Measurements from ENCODE around the gene SLIT3. TPM values are rescaled to one million over a fixed set of nuclear protein-coding genes. Genes with fewer than 3 reads are reported as not detected.

SLIT3 gene
- total RNA-seq, 4 donors from 2014 or later, result 28.4 to 77.2 (median 63.8) TPM

DNA sequence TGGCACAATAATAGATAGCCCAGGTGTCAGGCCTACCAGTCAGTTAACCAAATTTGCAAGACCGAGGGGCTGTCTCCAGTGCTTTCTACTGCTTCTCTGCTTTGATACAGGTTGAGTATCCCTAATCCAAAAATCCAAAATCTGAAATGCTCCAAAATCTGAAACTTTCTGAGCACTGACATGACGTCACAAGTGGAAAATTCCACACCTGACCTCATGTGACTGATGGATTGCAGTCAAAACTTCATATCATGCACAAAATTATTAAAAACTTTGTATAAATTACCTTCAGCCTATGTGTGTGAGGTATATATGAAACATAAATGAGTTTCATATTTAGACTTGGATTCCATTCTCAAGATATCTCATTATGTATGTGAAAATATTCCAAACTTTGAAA, 508.3 kb downstream of the SLIT3 start:
- intact Hi-C loops (cut with DNase I), result no loop called here
- H3K27ac ChIP-seq, result no peak overlapping the region
- H3K36me3 ChIP-seq, result no peaks in the 10 kb centered on the region
- no peaks in the 10 kb centered on the region for H3K9me3 ChIP-seq
- WGBS, 2 donors, result 89 to 94% methylated on average over 2 of the region's 2 CpGs
- H3K4me3 ChIP-seq (replicated peaks in 1 of 3), result no peak overlapping the region
- TF ChIP-seq, protein P1, sequence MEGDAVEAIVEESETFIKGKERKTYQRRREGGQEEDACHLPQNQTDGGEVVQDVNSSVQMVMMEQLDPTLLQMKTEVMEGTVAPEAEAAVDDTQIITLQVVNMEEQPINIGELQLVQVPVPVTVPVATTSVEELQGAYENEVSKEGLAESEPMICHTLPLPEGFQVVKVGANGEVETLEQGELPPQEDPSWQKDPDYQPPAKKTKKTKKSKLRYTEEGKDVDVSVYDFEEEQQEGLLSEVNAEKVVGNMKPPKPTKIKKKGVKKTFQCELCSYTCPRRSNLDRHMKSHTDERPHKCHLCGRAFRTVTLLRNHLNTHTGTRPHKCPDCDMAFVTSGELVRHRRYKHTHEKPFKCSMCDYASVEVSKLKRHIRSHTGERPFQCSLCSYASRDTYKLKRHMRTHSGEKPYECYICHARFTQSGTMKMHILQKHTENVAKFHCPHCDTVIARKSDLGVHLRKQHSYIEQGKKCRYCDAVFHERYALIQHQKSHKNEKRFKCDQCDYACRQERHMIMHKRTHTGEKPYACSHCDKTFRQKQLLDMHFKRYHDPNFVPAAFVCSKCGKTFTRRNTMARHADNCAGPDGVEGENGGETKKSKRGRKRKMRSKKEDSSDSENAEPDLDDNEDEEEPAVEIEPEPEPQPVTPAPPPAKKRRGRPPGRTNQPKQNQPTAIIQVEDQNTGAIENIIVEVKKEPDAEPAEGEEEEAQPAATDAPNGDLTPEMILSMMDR (IDR thresholded peaks at IDR 0.05), result no peak
- TF ChIP-seq POLR2A (IDR thresholded peaks at IDR 0.05), result no peak
- H3K4me1 ChIP-seq, result peaks cover 0 to 10% of the 10 kb centered on the region in 2 donors
- no peaks in the 10 kb centered on the region for H3K27me3 ChIP-seq
- DNase-seq, result no peak

DNA sequence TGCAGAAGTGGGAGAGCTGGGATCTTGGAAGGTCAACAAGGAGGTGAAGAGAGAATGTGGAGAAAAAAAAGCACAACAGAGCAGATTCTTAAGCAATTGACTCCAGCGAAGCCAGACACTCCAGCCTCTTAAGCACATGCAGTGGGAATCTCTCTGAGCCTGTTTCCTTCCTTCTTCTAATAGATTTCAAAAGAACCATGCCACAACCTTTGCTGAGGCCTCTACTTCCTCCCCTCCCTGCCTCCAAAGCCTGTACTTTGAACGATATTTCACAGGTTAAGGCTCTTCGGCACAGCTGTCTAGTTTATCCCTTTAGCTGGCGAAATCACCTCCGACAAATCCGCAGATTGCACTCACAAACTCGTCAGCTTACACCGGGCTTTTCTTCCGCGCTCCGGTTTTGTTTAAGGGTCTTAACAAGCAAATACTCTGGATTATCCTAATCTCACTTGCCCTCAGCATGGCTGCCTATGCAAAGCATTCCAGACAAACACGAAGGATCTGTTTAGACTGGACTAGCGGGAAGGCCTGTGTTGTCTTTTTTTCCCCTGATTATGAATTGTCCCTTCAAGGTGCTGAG, 510.2 kb downstream of the SLIT3 start:
- no peak overlapping the region for H3K4me3 ChIP-seq (replicated peaks in 1 of 3)
- intact Hi-C loops (cut with DNase I), result no loop called here
- no peaks in the 10 kb centered on the region for H3K27me3 ChIP-seq
- H3K36me3 ChIP-seq, result no peaks in the 10 kb centered on the region
- no peak for TF ChIP-seq POLR2A (IDR thresholded peaks at IDR 0.05)
- TF ChIP-seq, protein P1 (IDR thresholded peaks at IDR 0.05), result no peak
- 77 to 84% methylated on average over 13 of the region's 13 CpGs for WGBS, 2 donors
- peaks cover 0 to 10% of the 10 kb centered on the region in 2 donors for H3K4me1 ChIP-seq
- DNase-seq, result no peak
- H3K9me3 ChIP-seq, result no peaks in the 10 kb centered on the region
- H3K27ac ChIP-seq, result no peak overlapping the region

DNA sequence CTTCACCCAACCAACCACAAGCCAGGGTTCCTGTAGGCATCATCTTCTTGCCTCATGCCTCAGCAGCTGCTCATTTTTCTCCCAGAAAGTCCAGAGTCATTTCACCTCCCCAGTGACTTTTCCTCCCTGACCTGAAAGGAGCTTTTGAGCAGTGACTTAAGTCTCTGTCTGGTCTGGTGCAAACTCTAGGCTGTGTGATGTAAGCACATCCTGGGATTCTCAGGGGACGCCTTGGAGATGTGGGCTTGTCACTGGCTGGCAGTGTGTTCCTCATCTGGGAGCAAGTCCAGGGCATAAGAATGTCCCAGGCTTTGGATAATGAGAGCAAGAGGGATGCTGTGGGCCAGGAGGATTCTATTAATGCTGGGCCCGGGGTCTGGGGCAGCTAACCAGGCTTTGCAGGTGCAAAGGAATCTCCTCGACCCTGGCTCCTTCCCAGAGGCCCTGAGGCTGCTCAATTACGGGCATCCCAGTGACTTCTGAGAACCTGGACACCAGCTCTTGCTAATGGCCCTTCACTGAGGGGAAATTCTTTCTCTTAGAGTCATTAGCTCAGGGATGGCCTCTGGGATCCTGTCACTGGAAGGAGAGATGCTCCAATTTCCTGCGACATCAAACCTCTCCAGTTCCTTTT, 510.8 kb downstream of the SLIT3 start:
- Histone ChIP-seq H3K9me3 (no peaks in the 10 kb centered on the region), H3K4me3 (replicated peaks in 1 of 3) (no peak overlapping the region), H3K4me1 (peaks cover 0 to 10% of the 10 kb centered on the region in 2 donors), H3K27me3 (no peaks in the 10 kb centered on the region), H3K27ac (no peak overlapping the region), H3K36me3 (no peaks in the 10 kb centered on the region)
- intact Hi-C loops (cut with DNase I), result no loop called here
- TF ChIP-seq, protein P1 (IDR thresholded peaks at IDR 0.05), result no peak
- TF ChIP-seq POLR2A (IDR thresholded peaks at IDR 0.05), result no peak
- no peak for DNase-seq
- 71 to 77% methylated on average over 5 of the region's 5 CpGs for WGBS, 2 donors

DNA sequence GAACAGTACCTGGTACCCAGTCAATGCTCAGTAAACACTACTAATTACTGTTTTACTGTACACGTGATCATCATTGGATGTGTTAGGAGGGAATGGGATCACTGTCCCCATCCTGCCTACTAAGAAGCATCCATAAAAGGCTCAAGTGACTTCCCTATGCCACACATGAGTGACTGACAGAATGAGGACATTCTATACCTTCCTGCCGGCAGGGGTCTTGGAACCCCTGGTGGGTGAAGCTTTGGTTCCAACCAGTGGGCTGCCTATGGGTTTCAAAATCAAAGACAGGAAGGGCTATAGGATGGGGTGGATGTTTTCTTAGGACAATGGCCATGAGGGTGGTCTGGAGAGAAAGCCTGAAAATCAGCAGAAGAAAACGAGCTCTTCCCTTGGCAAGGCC, 512.2 kb downstream of the SLIT3 start:
- H3K4me1 ChIP-seq, result peaks cover 0 to 4% of the 10 kb centered on the region in 2 donors
- intact Hi-C loops (cut with DNase I), result no loop called here
- no peak for TF ChIP-seq POLR2A (IDR thresholded peaks at IDR 0.05)
- TF ChIP-seq, protein P1 (IDR thresholded peaks at IDR 0.05), result no peak
- no peaks in the 10 kb centered on the region for H3K9me3 ChIP-seq
- WGBS, 2 donors, result 81 to 86% methylated on average over 3 of the region's 3 CpGs
- no peak for DNase-seq
- no peak overlapping the region for H3K27ac ChIP-seq
- H3K27me3 ChIP-seq, result no peaks in the 10 kb centered on the region
- H3K36me3 ChIP-seq, result no peaks in the 10 kb centered on the region
- H3K4me3 ChIP-seq (replicated peaks in 1 of 3), result no peak overlapping the region

DNA sequence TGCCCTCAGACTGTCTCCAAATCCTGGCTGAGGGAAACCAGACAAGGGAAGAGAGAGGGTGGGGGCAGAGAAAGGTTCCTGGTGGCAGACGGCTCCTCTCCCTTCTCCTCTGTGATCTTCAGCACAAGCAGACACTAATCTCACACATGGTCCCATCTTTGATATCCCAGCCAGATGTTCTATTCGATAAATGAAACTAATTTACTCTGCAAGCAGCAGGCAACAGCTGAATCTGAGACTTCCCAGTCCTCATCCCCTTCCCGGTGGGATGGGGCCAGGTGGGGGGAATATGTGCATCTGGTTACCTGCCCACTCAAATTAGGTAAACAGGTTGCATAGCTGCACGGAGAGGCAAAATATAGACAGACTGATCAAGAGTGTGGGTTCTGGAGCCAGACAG, 512.8 kb downstream of the SLIT3 start:
- WGBS, 2 donors, result 84 to 91% methylated on average over 4 of the region's 4 CpGs
- Histone ChIP-seq H3K4me1 (no peaks in the 10 kb centered on the region), H3K4me3 (replicated peaks in 1 of 3) (no peak overlapping the region), H3K9me3 (no peaks in the 10 kb centered on the region), H3K27ac (no peak overlapping the region), H3K27me3 (no peaks in the 10 kb centered on the region), H3K36me3 (no peaks in the 10 kb centered on the region)
- intact Hi-C loops (cut with DNase I), result no loop called here
- no peak for DNase-seq
- TF ChIP-seq POLR2A (IDR thresholded peaks at IDR 0.05), result no peak
- TF ChIP-seq, protein P1 (IDR thresholded peaks at IDR 0.05), result no peak
